Stimulated activated CD4-positive, alpha-beta T cell treated with anti-CD3 and anti-CD28 coated beads, Interleukin-2, amount 100 ng/mL, for 48 hours (primary cell): ENCODE measurements around the gene ZSCAN5A.
"Not testable (repeated sequence)": the region's sequence is repeated elsewhere in the genome, so short reads cannot be mapped to it uniquely, and the experiment has no call there.

Experiments
- DNase-seq, 2 donors: peaks; one replicate each; pipeline ENCODE4 v3.0.0-alpha.2; 2020

The ZSCAN5A gene

GRCh38 chr19:56314381-56315076, at the start of gene ZSCAN5A:
ZSCAN5A (minus strand) TSS chr19:56314839; CDS start chr19:56225046, 89,793 bp downstream.
- DNase-seq = peak; percentile 93 to 94

GRCh38 chr19:56360841-56361240, 46.2 kb upstream of the ZSCAN5A start:
- DNase-seq = no peak

- no peak for DNase-seq
Measured at GRCh38 chr19:56356944-56357343, 42.3 kb upstream of the ZSCAN5A start.

GRCh38 chr19:56355517-56355916, 40.9 kb upstream of the ZSCAN5A start:
- DNase-seq = no peak

- DNase-seq = no peak
Measured at GRCh38 chr19:56351208-56351607, 36.6 kb upstream of the ZSCAN5A start.

GRCh38 chr19:56350416-56351045, 35.9 kb upstream of the ZSCAN5A start:
- DNase-seq = peak; percentile 34 to 52

GRCh38 chr19:56348289-56348877, 33.7 kb upstream of the ZSCAN5A start:
- DNase-seq = peak; percentile 13 to 18

GRCh38 chr19:56347163-56347778, 32.6 kb upstream of the ZSCAN5A start:
- DNase-seq = no peak

- no peak for DNase-seq
Measured at GRCh38 chr19:56341948-56342347, 27.3 kb upstream of the ZSCAN5A start.

GRCh38 chr19:56339031-56339430, 24.4 kb upstream of the ZSCAN5A start:
- not testable (repeated sequence) for DNase-seq

- not testable (repeated sequence) for DNase-seq
Measured at GRCh38 chr19:56337077-56337476, 22.4 kb upstream of the ZSCAN5A start.

- DNase-seq = not testable (repeated sequence)
Measured at GRCh38 chr19:56335371-56335770, 20.7 kb upstream of the ZSCAN5A start.

GRCh38 chr19:56333506-56333905, 18.9 kb upstream of the ZSCAN5A start:
- peak; percentile 11 to 42 for DNase-seq

GRCh38 chr19:56332695-56333094, 18.1 kb upstream of the ZSCAN5A start:
- DNase-seq = no peak

GRCh38 chr19:56324436-56324835, 9.8 kb upstream of the ZSCAN5A start:
- DNase-seq = no peak

- no peak for DNase-seq
Measured at GRCh38 chr19:56321989-56322440, 7.4 kb upstream of the ZSCAN5A start.

- no peak for DNase-seq
Measured at GRCh38 chr19:56321254-56321988, 6.8 kb upstream of the ZSCAN5A start.

- DNase-seq = no peak
Measured at GRCh38 chr19:56319991-56320390, 5.4 kb upstream of the ZSCAN5A start.

- no peak for DNase-seq
Measured at GRCh38 chr19:56317749-56318148, 3.1 kb upstream of the ZSCAN5A start.

GRCh38 chr19:56316728-56317127, 2.1 kb upstream of the ZSCAN5A start:
- no peak for DNase-seq

GRCh38 chr19:56315077-56315828, 614 bp upstream of the ZSCAN5A start:
- DNase-seq = peak; percentile 79 to 82

- no peak for DNase-seq
Measured at GRCh38 chr19:56314018-56314380, 640 bp downstream of the ZSCAN5A start.
